Upper lobe of left lung (tissue), 4 donors: ENCODE measurements around the gene CCNH.

ENCODE experiments used
- CTCF ChIP-seq, 6 experiments: fragments of 450-650 bp in 4 of 6; fragments of 200-600 bp in 2 of 6; sonication (generic) in 2 of 6; IDR thresholded peaks; one replicate each; pipeline ENCODE4 v1.5.1; 2016 to 2019; ENCODE audit warnings: antibody characterized with exemption in 6 of 6
- EP300 ChIP-seq, 4 donors: sonication (generic); formaldehyde crosslinking; IDR thresholded peaks; one replicate each; pipeline ENCODE4 v1.5.1; 2017; ENCODE audit warnings: antibody characterized with exemption in 4 of 4, control low read depth in 2 of 4
- POLR2A ChIP-seq, 4 donors: fragments of 450-650 bp; IDR thresholded peaks; one replicate each; pipeline ENCODE4 v1.5.1; 2016 to 2017; ENCODE audit warnings: antibody characterized with exemption in 4 of 4, mild to moderate bottlenecking in 2 of 4
- POLR2AphosphoS5 ChIP-seq, 2 donors: sonication (generic); formaldehyde crosslinking; IDR thresholded peaks; one replicate each; pipeline ENCODE4 v1.5.1; 2017; ENCODE audit warnings: antibody characterized with exemption in 2 of 2

GRCh38 chr5:87392801-87393200 is 19.9 kb downstream of the CCNH start:
- no peak for TF ChIP-seq POLR2A (IDR thresholded peaks at IDR 0.05)
- no peak for TF ChIP-seq CTCF (IDR thresholded peaks at IDR 0.05)
- no peak for TF ChIP-seq EP300 (IDR thresholded peaks at IDR 0.05)
- no peak for TF ChIP-seq POLR2AphosphoS5 (IDR thresholded peaks at IDR 0.05)
